GM19239 (cell line): ENCODE results near the gene ZCCHC7.
"Not testable (repeated sequence)": the region's sequence is repeated elsewhere in the genome, so short reads cannot be mapped to it uniquely, and the experiment has no call there.

Source experiments
- DNase-seq: peaks from one replicate; pipeline ENCODE4 v3.0.0; 2011; ENCODE audit warnings: low spot score; ENCODE audit not compliant: insufficient read length
- FAIRE-seq: peaks from 2 replicates; lab custom pipeline; 2011; peaks lifted over from hg19 to GRCh38; lab: Jason Lieb, UNC

Gene ZCCHC7

GRCh38 chr9:37119907-37120842, at the start of gene ZCCHC7:
ZCCHC7 (plus strand) TSS chr9:37120574.
- FAIRE-seq (peak; percentile 100), DNase-seq (peak; percentile 82)

- DNase-seq: not testable (repeated sequence)
- peak; percentile 98 for FAIRE-seq
These were observed 45.6 kb upstream of the ZCCHC7 start for GRCh38 chr9:37074790-37075189.

- peak; percentile 69 for DNase-seq
- FAIRE-seq: peak; percentile 100
These were observed 40.8 kb upstream of the ZCCHC7 start for GRCh38 chr9:37079370-37080164.

GRCh38 chr9:37080165-37080628, 40.2 kb upstream of the ZCCHC7 start:
- not testable (repeated sequence) for FAIRE-seq, DNase-seq

- FAIRE-seq: not testable (repeated sequence)
These were observed 38.9 kb upstream of the ZCCHC7 start for GRCh38 chr9:37081507-37081906.

GRCh38 chr9:37082214-37082765, 38.1 kb upstream of the ZCCHC7 start:
- FAIRE-seq: no peak
- DNase-seq: no peak

More at GRCh38 chr9:37081507-37081906, 38.9 kb upstream of the ZCCHC7 start:
- not testable (repeated sequence) for DNase-seq

GRCh38 chr9:37083654-37084053, 36.7 kb upstream of the ZCCHC7 start:
- FAIRE-seq: peak; percentile 60
- no peak for DNase-seq

GRCh38 chr9:37085233-37085632, 35.1 kb upstream of the ZCCHC7 start:
- FAIRE-seq: peak; percentile 68
- DNase-seq: no peak

GRCh38 chr9:37092714-37093295, 27.6 kb upstream of the ZCCHC7 start:
- not testable (repeated sequence) for FAIRE-seq, DNase-seq

- no peak for FAIRE-seq
These were observed 25.6 kb upstream of the ZCCHC7 start for GRCh38 chr9:37094751-37095150.

GRCh38 chr9:37096628-37097027, 23.7 kb upstream of the ZCCHC7 start:
- no peak for FAIRE-seq

More at GRCh38 chr9:37094751-37095150, 25.6 kb upstream of the ZCCHC7 start:
- no peak for DNase-seq

GRCh38 chr9:37097294-37097693, 23.1 kb upstream of the ZCCHC7 start:
- DNase-seq (no peak), FAIRE-seq (no peak)

More at GRCh38 chr9:37096628-37097027, 23.7 kb upstream of the ZCCHC7 start:
- no peak for DNase-seq

GRCh38 chr9:37100327-37100726, 20.0 kb upstream of the ZCCHC7 start:
- DNase-seq (no peak), FAIRE-seq (no peak)

GRCh38 chr9:37100741-37101140, 19.6 kb upstream of the ZCCHC7 start:
- DNase-seq (no peak), FAIRE-seq (peak; percentile 40)

GRCh38 chr9:37102486-37102885, 17.9 kb upstream of the ZCCHC7 start:
- no peak for FAIRE-seq

GRCh38 chr9:37104183-37104889, 16.0 kb upstream of the ZCCHC7 start:
- FAIRE-seq (peak; percentile 71), DNase-seq (no peak)

More at GRCh38 chr9:37102486-37102885, 17.9 kb upstream of the ZCCHC7 start:
- no peak for DNase-seq

- no peak for DNase-seq
- FAIRE-seq: no peak
These were observed 15.1 kb upstream of the ZCCHC7 start for GRCh38 chr9:37105234-37105633.

- DNase-seq (no peak), FAIRE-seq (no peak)
These were observed 12.7 kb upstream of the ZCCHC7 start for GRCh38 chr9:37107701-37108100.

- not testable (repeated sequence) for DNase-seq
- FAIRE-seq: peak; percentile 86
These were observed 5.9 kb upstream of the ZCCHC7 start for GRCh38 chr9:37114442-37114841.
